Liver (tissue), 3 donors: ENCODE measurements around the gene AFF2.

Source experiments
- RAD21 ChIP-seq, 2 donors: IDR thresholded peaks; 2 replicates each; pipeline ENCODE4 v1.6.1; 2016; ENCODE audit warnings: antibody characterized with exemption in 2 of 2, mild to moderate bottlenecking in 2 of 2
- TAF1 ChIP-seq: conservative IDR thresholded peaks from 2 replicates; pipeline ENCODE4 v1.6.1; 2016; ENCODE audit warnings: antibody characterized with exemption, mild to moderate bottlenecking
- TF ChIP-seq, protein P1 (sequence below): fragments of 150-350 bp; IDR thresholded peaks from 2 replicates; pipeline ENCODE4 v1.5.1; 2017; ENCODE audit warnings: improper control_type of control experiment, low read depth, low read length; ENCODE audit not compliant: missing input control
- donor health status: healthy.
- donor health status: healthy.

DNA sequence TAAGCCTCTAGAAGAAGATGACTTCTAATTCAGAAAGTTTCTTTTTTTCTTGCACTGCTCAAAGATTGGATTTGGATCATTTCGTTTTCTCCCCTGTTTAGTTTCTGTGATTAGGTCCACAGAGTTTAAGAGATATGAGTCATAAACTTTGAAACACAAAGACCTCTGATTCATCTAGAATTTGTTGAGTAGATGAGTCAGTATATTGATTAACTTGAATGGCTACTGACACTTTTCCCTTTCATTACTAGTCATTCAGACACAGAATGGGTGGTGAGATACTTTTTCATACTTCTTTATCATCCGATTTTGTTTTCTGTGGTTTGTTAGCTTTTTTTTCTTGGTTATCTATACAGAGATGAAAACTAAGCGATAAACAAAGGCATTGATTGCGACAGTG lies 34.1 kb upstream of the AFF2 start:
- TF ChIP-seq, protein P1, sequence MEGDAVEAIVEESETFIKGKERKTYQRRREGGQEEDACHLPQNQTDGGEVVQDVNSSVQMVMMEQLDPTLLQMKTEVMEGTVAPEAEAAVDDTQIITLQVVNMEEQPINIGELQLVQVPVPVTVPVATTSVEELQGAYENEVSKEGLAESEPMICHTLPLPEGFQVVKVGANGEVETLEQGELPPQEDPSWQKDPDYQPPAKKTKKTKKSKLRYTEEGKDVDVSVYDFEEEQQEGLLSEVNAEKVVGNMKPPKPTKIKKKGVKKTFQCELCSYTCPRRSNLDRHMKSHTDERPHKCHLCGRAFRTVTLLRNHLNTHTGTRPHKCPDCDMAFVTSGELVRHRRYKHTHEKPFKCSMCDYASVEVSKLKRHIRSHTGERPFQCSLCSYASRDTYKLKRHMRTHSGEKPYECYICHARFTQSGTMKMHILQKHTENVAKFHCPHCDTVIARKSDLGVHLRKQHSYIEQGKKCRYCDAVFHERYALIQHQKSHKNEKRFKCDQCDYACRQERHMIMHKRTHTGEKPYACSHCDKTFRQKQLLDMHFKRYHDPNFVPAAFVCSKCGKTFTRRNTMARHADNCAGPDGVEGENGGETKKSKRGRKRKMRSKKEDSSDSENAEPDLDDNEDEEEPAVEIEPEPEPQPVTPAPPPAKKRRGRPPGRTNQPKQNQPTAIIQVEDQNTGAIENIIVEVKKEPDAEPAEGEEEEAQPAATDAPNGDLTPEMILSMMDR, result no peak
- TF ChIP-seq TAF1 (no peak), RAD21 (IDR thresholded peaks at IDR 0.05) (no peak)
